ENCODE results near the gene RMP24.

The RMP24 gene

GRCh38 chr18:35991696-35992095, 19.2 kb downstream of the RMP24 start:
- Histone ChIP-seq H3K27me3 (ENCODE audit: insufficient read depth in 3 of 3, low read length in 2 of 3) (no peaks in the 10 kb centered on the region), H3K4me1 (no peaks in the 10 kb centered on the region), H3K27ac (no peak overlapping the region), H3K4me3 (no peak overlapping the region), H3K9me3 (no peaks in the 10 kb centered on the region), H3K36me3 (ENCODE audit: insufficient read depth in 1 of 2, low read depth in 1 of 2) (peaks cover 0 to 48% of the 10 kb centered on the region in 2 donors)
- DNase-seq (no peak), ATAC-seq (no peak)
- intact Hi-C loops (cut with DNase I) = no loop called here
- no peak for TF ChIP-seq CTCF (IDR thresholded peaks at IDR 0.05)

GRCh38 chr18:35993013-35993412, 20.5 kb downstream of the RMP24 start:
- no peak for DNase-seq
- no peak overlapping the region for H3K27ac ChIP-seq
- H3K4me3 ChIP-seq = no peak overlapping the region
- peaks cover 0 to 45% of the 10 kb centered on the region in 2 donors for H3K36me3 ChIP-seq (ENCODE audit: insufficient read depth in 1 of 2, low read depth in 1 of 2)
- 53 to 86% (median 56%) methylated on average over 6 of the region's 6 CpGs for WGBS, 3 donors
- peak; percentile 63 to 89 (median 88) for ATAC-seq
- no peak for TF ChIP-seq CTCF (IDR thresholded peaks at IDR 0.05)
- intact Hi-C loops (cut with DNase I) = no loop called here
- no peaks in the 10 kb centered on the region for H3K27me3 ChIP-seq (ENCODE audit: insufficient read depth in 3 of 3, low read length in 2 of 3)
- no peaks in the 10 kb centered on the region for H3K9me3 ChIP-seq
- H3K4me1 ChIP-seq = no peaks in the 10 kb centered on the region

GRCh38 chr18:35998967-35999366, 26.5 kb downstream of the RMP24 start:
- DNase-seq (no peak), ATAC-seq (no peak)
- Histone ChIP-seq H3K36me3 (ENCODE audit: insufficient read depth in 1 of 2, low read depth in 1 of 2) (no peaks in the 10 kb centered on the region), H3K4me3 (no peak overlapping the region), H3K9me3 (no peaks in the 10 kb centered on the region), H3K4me1 (no peaks in the 10 kb centered on the region), H3K27me3 (ENCODE audit: insufficient read depth in 3 of 3, low read length in 2 of 3) (no peaks in the 10 kb centered on the region), H3K27ac (no peak overlapping the region)
- intact Hi-C loops (cut with DNase I) = no loop called here
- TF ChIP-seq CTCF (IDR thresholded peaks at IDR 0.05) = no peak
- 66 to 78% (median 69%) methylated on average over 1 of the region's 1 CpG for WGBS, 3 donors

DNA sequence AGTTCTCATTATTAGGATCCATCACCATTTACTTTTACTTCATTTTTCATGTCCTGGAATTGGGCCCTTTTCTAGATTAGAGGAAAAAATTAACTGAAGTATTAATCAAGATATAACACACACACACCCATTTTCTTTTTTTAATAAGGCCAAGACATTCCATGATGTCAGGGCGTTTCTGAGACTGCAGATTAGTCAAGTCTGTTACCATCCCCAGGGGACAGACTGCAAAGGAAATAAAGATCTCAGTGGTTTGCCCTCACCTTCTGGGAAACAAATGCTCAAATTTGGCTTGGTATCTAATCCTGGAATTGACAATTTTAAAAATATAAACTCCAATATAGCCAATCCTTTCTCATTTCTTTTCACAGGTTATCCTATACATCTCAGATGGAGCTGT, 27.4 kb downstream of the RMP24 start:
- H3K27ac ChIP-seq = no peak overlapping the region
- no peaks in the 10 kb centered on the region for H3K27me3 ChIP-seq (ENCODE audit: insufficient read depth in 3 of 3, low read length in 2 of 3)
- DNase-seq (no peak), ATAC-seq (no peak)
- no peaks in the 10 kb centered on the region for H3K4me1 ChIP-seq
- H3K4me3 ChIP-seq = no peak overlapping the region
- 36 to 48% (median 39%) methylated on average over 1 of the region's 1 CpG for WGBS, 3 donors
- no peaks in the 10 kb centered on the region for H3K36me3 ChIP-seq (ENCODE audit: insufficient read depth in 1 of 2, low read depth in 1 of 2)
- TF ChIP-seq CTCF (IDR thresholded peaks at IDR 0.05) = no peak
- intact Hi-C loops (cut with DNase I) = no loop called here
- no peaks in the 10 kb centered on the region for H3K9me3 ChIP-seq

GRCh38 chr18:36006997-36007396, 34.5 kb downstream of the RMP24 start:
- intact Hi-C loops (cut with DNase I) = no loop called here
- H3K27ac ChIP-seq = no peak overlapping the region
- DNase-seq = no peak
- ATAC-seq = no peak
- H3K36me3 ChIP-seq (ENCODE audit: insufficient read depth in 1 of 2, low read depth in 1 of 2) = no peaks in the 10 kb centered on the region
- no peaks in the 10 kb centered on the region for H3K9me3 ChIP-seq
- no peak overlapping the region for H3K4me3 ChIP-seq
- H3K27me3 ChIP-seq (ENCODE audit: insufficient read depth in 3 of 3, low read length in 2 of 3) = no peaks in the 10 kb centered on the region
- H3K4me1 ChIP-seq = no peaks in the 10 kb centered on the region
- WGBS, 3 donors = 95 to 99% (median 99%) methylated on average over 2 of the region's 2 CpGs
- no peak for TF ChIP-seq CTCF (IDR thresholded peaks at IDR 0.05)
